HG03432 (cell line): ENCODE measurements around the gene FAM81A.
A peak's percentile ranks its signal among the peaks of the same experiment; 100 is the strongest.
"Not testable (repeated sequence)": the region's sequence is repeated elsewhere in the genome, so short reads cannot be mapped to it uniquely, and the experiment has no call there.

Experiments
- ATAC-seq: cut with Tn5 transposase; IDR thresholded peaks from one replicate; pipeline ENCODE4 v1.9.1; 2021; ENCODE audit warnings: mild to moderate bottlenecking, moderate library complexity; ENCODE audit not compliant: unreplicated experiment

The FAM81A gene

GRCh38 chr15:59437817-59438624, at the start of gene FAM81A:
TSS of gene FAM81A (plus strand) at chr15:59438186. CDS start at chr15:59458627, 20,441 bp downstream.
- peak; percentile 86 for ATAC-seq

- no peak for ATAC-seq
Observed at GRCh38 chr15:59388670-59389069, 49.3 kb upstream of the FAM81A start.

GRCh38 chr15:59392299-59392698, 45.7 kb upstream of the FAM81A start:
- no peak for ATAC-seq

DNA sequence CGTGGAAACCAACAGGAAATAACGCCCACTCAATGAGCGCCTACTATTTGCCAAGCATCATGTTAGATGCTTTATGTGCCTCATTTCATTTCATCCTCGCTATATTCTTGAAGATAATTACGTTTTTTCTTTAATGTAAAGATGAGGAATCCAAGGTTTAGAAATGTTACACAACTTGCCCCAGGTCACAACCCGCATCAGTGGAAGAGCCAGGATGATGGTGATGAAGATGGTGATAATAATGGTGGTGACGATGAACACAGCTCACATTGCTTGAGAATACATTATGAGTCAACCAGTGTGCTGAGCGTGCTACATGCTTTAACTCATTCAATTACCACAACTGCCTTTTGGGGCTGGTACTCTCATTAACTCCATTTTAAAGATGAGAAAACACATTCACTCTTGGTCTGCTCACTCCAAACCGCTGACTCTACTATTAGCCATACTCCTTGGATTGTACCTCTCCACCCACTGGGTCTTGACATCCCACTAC, 43.8 kb upstream of the FAM81A start:
- no peak for ATAC-seq

DNA sequence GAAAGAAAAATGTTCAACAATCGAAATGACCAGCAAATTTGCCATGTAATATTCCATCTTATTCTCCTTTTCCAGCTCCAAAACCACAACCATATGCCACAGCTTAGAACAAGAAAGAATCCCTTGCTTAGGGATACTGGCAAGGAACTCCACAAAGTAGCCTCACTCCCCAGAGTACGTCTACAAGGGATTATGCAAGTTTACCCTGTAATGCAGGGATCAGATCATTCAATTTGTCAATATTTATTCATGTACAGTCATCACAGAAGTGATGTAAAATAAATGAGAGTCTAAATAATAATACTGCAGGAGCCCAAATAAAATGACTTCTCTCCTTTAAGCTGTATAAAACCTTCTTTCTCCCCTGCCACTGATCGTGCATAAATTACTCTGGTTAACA, 41.8 kb upstream of the FAM81A start:
- no peak for ATAC-seq

DNA sequence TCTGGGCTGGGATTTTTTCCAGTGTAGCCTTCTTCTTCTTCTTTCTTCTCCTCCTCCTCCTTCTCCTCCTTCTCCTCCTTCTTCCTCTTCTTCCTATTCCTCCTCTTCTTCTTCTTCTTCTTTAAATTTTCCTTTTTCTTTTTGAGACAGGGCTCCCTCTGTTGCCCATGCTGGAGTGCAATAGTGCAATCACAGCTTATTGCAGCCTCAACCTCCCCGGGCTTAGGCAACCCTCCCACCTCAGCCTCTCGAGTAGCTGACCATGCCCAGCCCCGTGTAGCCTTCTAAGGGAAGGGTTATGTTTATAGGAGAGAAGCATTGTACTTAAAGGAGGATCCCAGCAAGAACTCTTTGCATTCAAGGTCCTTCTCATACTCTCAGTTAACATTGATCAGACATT, 41.3 kb upstream of the FAM81A start:
- no peak for ATAC-seq

- no peak for ATAC-seq
Observed at GRCh38 chr15:59398220-59398619, 39.8 kb upstream of the FAM81A start.

DNA sequence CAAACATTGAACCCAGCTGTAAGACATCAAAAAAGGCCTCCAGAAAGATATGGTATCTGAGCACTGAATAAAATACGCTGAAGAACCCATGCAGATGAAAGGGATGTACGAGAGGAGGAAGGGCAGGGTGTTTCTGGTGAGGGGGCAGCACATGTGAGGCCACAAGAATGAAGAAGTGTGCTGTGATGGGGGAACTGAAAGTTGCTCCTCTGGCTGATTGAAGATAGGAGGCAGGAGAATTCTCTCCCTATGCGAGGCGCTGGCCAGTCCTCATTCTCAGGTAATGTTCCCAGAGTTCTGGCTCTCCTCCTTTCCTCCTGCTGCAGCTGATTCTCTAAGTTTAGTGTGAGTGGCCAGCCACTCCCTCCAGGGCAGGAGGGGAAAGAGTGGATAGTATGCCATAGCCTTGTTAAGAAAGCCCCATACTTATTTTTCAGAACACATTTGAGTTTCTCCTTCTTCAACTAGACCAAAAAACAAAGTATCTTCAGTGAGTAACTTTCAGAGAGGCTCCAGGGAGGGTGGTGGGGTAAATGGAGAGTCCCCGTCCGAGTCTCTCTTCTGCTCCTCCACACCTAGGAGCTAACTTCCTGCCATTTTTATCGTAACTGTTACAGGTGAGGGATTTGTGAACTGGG, 38.4 kb upstream of the FAM81A start:
- peak; percentile 85 for ATAC-seq

GRCh38 chr15:59400103-59400813, 37.7 kb upstream of the FAM81A start:
- peak; percentile 21 for ATAC-seq

GRCh38 chr15:59401051-59401823, 36.7 kb upstream of the FAM81A start:
- not testable (repeated sequence) for ATAC-seq

GRCh38 chr15:59401824-59402569, 36.0 kb upstream of the FAM81A start:
- ATAC-seq = no peak

- no peak for ATAC-seq
Observed at GRCh38 chr15:59405079-59405478, 32.9 kb upstream of the FAM81A start.

- ATAC-seq = peak; percentile 42
Observed at GRCh38 chr15:59406446-59406845, 31.5 kb upstream of the FAM81A start.

DNA sequence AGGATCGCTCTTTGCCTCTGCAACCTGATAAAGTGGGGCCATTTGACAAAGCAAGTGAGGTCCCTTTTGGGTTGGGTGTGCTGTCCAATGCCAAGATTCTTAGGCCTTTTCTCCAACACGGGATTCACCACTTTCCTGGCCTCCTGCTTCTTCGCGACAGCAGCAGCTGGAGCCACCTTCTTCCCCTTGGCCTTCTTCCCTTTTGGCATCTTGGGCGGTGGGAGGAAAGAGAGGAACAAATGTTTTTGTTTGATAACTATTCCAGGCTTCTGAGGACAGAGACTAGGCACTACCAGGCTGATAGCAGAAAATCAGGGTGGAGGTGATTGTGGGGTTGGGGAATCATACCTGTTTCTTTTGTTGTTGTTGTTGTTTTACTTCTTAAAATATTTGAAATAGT, 30.0 kb upstream of the FAM81A start:
- ATAC-seq = no peak

DNA sequence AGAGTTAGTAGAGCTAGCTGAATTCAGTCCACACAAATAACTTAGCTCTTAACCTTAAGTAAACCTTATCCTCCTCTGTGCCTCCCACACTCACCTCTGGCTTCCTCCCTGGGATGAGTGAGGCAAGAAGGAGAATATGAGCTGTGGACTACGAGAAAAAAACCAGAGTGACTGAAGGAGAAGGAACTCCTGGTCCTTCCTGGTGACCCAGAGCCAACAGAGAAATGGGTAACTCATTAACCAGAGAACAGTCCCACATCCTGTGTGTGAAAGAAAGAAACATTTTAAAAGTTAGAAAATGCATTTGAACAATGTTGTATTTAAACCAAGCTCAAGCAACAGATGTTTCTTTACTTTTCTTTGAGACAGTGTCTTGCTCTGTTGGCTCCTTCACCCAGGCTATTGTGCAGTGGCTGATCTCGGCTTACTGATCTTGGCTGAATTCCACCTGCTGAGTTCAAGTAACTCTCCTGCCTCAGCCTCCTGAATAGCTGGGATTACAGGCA, 27.5 kb upstream of the FAM81A start:
- ATAC-seq = no peak

- no peak for ATAC-seq
Observed at GRCh38 chr15:59413577-59413976, 24.4 kb upstream of the FAM81A start.

- no peak for ATAC-seq
Observed at GRCh38 chr15:59416816-59417215, 21.2 kb upstream of the FAM81A start.

- no peak for ATAC-seq
Observed at GRCh38 chr15:59419170-59419569, 18.8 kb upstream of the FAM81A start.

DNA sequence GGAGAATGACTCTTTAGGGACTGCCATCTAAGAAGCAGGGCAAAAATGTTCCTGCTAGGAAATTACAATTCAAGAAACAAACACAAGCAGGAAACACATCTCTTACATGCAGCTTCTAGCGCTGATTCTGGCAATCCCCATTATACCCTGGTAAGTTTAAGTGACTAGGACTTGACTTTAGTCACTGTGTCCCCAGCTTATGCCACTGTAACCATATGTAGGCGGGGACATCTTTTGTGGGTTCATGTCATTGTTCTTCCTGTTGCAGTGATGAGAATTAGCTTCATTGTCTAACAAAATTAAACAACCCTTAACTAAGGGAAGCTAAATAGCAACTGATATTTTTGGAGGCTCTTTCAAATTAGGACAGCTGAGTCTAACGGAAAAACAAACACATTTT, 17.9 kb upstream of the FAM81A start:
- no peak for ATAC-seq
